Right lobe of liver (tissue), 6 donors: ENCODE data around the gene PEMT. TPM values are rescaled to one million over a fixed set of nuclear protein-coding genes. Genes with fewer than 3 reads are reported as not detected.
"Not testable (repeated sequence)": the region's sequence is repeated elsewhere in the genome, so short reads cannot be mapped to it uniquely, and the experiment has no call there.

Source experiments
- ATAC-seq, 4 donors: fragments of 200-7000 bp; cut with Tn5 transposase; one replicate each; pipeline ENCODE4 v1.9.1; 2020; ENCODE audit warnings: mild to moderate bottlenecking in 4 of 4, moderate library complexity in 4 of 4
- DNase-seq, 3 donors: peaks; one replicate each; pipeline ENCODE4 v3.0.0-alpha.2; 2020
- H3K27ac ChIP-seq, 3 donors: fragments of 200-600 bp; one replicate each; pipeline ENCODE4 v1.8.0; 2022
- H3K27me3 ChIP-seq, 2 donors: fragments of 200-600 bp; one replicate each; pipeline ENCODE4 v1.8.0; 2022
- H3K36me3 ChIP-seq, 4 donors: fragments of 200-600 bp; sonication (generic) in 1 of 4; one replicate each; pipeline versions ENCODE4 v1.5.1 to v1.8.0; 2017 to 2022; ENCODE audit warnings: control low read depth in 1 of 4
- H3K4me1 ChIP-seq, 4 donors: fragments of 200-600 bp; sonication (generic) in 1 of 4; one replicate each; pipeline versions ENCODE4 v1.5.1 to v1.8.0; 2017 to 2022; ENCODE audit warnings: control low read depth in 1 of 4
- H3K4me3 ChIP-seq, 3 donors: fragments of 200-600 bp; one replicate each; pipeline ENCODE4 v1.8.0; 2022
- H3K9me3 ChIP-seq, 4 donors: fragments of 200-600 bp; sonication (generic) in 1 of 4; one replicate each; pipeline versions ENCODE4 v1.5.1 to v1.8.0; 2017 to 2022; ENCODE audit warnings: control low read depth in 1 of 4
- CTCF ChIP-seq, 4 donors: fragments of 200-600 bp in 3 of 4; fragments of 450-650 bp in 1 of 4; IDR thresholded peaks; one replicate each; pipeline versions ENCODE4 v1.5.1 to v1.8.0; 2016 to 2022; ENCODE audit warnings: antibody characterized with exemption in 4 of 4, mild to moderate bottlenecking in 2 of 4
- POLR2A ChIP-seq: fragments of 450-650 bp; IDR thresholded peaks from one replicate; pipeline ENCODE4 v1.6.1; 2017; ENCODE audit warnings: antibody characterized with exemption, mild to moderate bottlenecking
- WGBS: methylation state at CpG from one replicate; pipeline ENCODE4 v1.1.6; 2018; ENCODE audit warnings: low coverage, low lambda C conversion rate; ENCODE audit not compliant: insufficient coverage; ENCODE audit errors: missing lambda C conversion rate; 5-methylcytosine and 5-hydroxymethylcytosine counted together
- intact Hi-C, 2 donors: fragments of 100-400 bp; cut with DNase I; formaldehyde crosslinking; loops; one replicate each; pipeline versions ENCODE4 v1.11.2 to v1.14.1; 2022
- total RNA-seq, 6 experiments: library from RNA; depleted of rRNA in 2 of 6; stranded (reverse); fragments of >200 nt in 2 of 6; fragmentation: NEBNext Ultra II Directional in 3 of 6; extraction: Animal tissue kit (Norgen Biotek cat#: 25700) in 3 of 6; gene quantifications; one replicate each; pipeline versions ENCODE4 v1.1.0 to v1.2.4, GENCODE V29; 2016 to 2023
- donor health status: DM: no; HTN: yes; CAD: no.
- donor health status: DM: no; HTN: no; CAD: no.
- donor health status: DM: no; HTN: no; CAD: no.
- donor health status: DM: no; HTN: yes; CAD: no.
- donor health status: DM: no; HTN: yes; CAD: no.

The PEMT gene
- total RNA-seq, 6 experiments from 2014 or later: 92.4 to 184 (median 170) TPM

GRCh38 chr17:17491031-17491471, 100.5 kb downstream of the PEMT start:
- DNase-seq (no peak), ATAC-seq (no peak)
- Histone ChIP-seq H3K4me3 (no peak overlapping the region), H3K36me3 (peaks cover 0 to 11% (median 4%) of the 10 kb centered on the region in 4 donors), H3K4me1 (peaks cover 0 to 17% (median 0%) of the 10 kb centered on the region in 4 donors), H3K27me3 (no peaks in the 10 kb centered on the region), H3K27ac (no peak overlapping the region), H3K9me3 (no peaks in the 10 kb centered on the region)
- intact Hi-C loops: no loop called here
- WGBS: 80% methylated on average over 1 of the region's 10 CpGs
- TF ChIP-seq POLR2A: no peak
- TF ChIP-seq CTCF (IDR thresholded peaks at IDR 0.05): no peak

- no peaks in the 10 kb centered on the region for H3K4me1 ChIP-seq
- H3K27ac ChIP-seq: no peak overlapping the region
Observed at GRCh38 chr17:17487998-17488397, 103.5 kb downstream of the PEMT start.

GRCh38 chr17:17486416-17486815, 105.1 kb downstream of the PEMT start:
- H3K36me3 ChIP-seq, H3K9me3 ChIP-seq, H3K4me3 ChIP-seq, H3K27ac ChIP-seq, intact Hi-C loops, H3K4me1 ChIP-seq, ATAC-seq, DNase-seq, H3K27me3 ChIP-seq: not testable (repeated sequence)
- WGBS: no CpG with 5 or more reads among the region's 23 CpGs

More at GRCh38 chr17:17487998-17488397, 103.5 kb downstream of the PEMT start:
- intact Hi-C loops: no loop called here
- no peaks in the 10 kb centered on the region for H3K27me3 ChIP-seq
- H3K4me3 ChIP-seq: no peak overlapping the region
- TF ChIP-seq POLR2A (no peak), CTCF (IDR thresholded peaks at IDR 0.05) (no peak)
- WGBS: 48% methylated on average over 2 of the region's 2 CpGs
- DNase-seq: no peak
- H3K9me3 ChIP-seq: no peaks in the 10 kb centered on the region
- no peak for ATAC-seq
- peaks cover 0 to 11% (median 3%) of the 10 kb centered on the region in 4 donors for H3K36me3 ChIP-seq

GRCh38 chr17:17485420-17485819, 106.1 kb downstream of the PEMT start:
- H3K4me3 ChIP-seq: no peak overlapping the region
- H3K9me3 ChIP-seq: no peaks in the 10 kb centered on the region
- H3K27me3 ChIP-seq: no peaks in the 10 kb centered on the region
- TF ChIP-seq POLR2A (no peak), CTCF (IDR thresholded peaks at IDR 0.05) (no peak)
- intact Hi-C loops: no loop called here
- peaks cover 0 to 6% (median 2%) of the 10 kb centered on the region in 4 donors for H3K36me3 ChIP-seq
- ATAC-seq (peak in 1 of 4 donors; percentile 36), DNase-seq (no peak)
- H3K27ac ChIP-seq: no peak overlapping the region
- 70% methylated on average over 4 of the region's 6 CpGs for WGBS
- H3K4me1 ChIP-seq: no peaks in the 10 kb centered on the region

- DNase-seq (no peak), ATAC-seq (peak in 1 of 4 donors; percentile 14)
- Histone ChIP-seq H3K36me3 (peaks cover 0 to 6% (median 2%) of the 10 kb centered on the region in 4 donors), H3K9me3 (no peaks in the 10 kb centered on the region), H3K4me1 (no peaks in the 10 kb centered on the region), H3K27ac (no peak overlapping the region), H3K27me3 (no peaks in the 10 kb centered on the region), H3K4me3 (no peak overlapping the region)
- TF ChIP-seq CTCF (IDR thresholded peaks at IDR 0.05) (no peak), POLR2A (no peak)
- intact Hi-C loops: no loop called here
- 68% methylated on average over 10 of the region's 12 CpGs for WGBS
Observed at GRCh38 chr17:17484451-17484899, 107.0 kb downstream of the PEMT start.
